ENCODE measurements around the gene VRK3. TPM values are rescaled to one million over a fixed set of nuclear protein-coding genes. Genes with fewer than 3 reads are reported as not detected.

Gene VRK3
- total RNA-seq, 3 donors from 2014 or later (not counting 1 experiment from before 2014, with no cell fraction given) = 82.7 to 105 (median 93.7) TPM

DNA sequence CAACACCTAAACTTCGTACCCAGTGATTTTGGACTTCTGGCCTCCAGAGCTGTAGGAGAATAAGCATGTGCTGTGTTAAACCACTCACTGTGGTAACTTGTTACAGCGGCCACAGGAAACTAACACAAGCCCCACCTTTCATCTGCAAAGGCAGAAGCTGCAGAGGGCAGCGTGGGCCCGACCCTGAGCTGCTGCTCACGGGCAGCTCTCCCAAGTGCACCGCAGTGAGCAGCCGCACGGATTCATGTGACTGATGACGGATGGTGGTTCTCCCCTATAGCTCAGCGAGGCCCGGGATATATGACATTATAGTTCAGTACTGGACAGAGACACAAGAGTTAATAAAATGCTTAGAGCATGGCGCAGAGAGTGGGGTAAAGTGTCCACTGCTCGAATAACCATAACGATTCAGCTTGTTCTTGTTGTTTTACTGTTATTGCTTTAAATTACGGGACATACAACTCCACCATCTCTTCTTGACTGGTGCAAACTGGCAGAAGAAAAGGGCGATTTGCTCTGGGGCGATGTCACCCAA is 21.9 kb downstream of the VRK3 start:
- DNase-seq (peak; percentile 25 to 60), ATAC-seq (peak; percentile 80 to 92 (median 84))
- no peaks in the 10 kb centered on the region for H3K36me3 Mint-ChIP-seq
- TF ChIP-seq, protein P1, sequence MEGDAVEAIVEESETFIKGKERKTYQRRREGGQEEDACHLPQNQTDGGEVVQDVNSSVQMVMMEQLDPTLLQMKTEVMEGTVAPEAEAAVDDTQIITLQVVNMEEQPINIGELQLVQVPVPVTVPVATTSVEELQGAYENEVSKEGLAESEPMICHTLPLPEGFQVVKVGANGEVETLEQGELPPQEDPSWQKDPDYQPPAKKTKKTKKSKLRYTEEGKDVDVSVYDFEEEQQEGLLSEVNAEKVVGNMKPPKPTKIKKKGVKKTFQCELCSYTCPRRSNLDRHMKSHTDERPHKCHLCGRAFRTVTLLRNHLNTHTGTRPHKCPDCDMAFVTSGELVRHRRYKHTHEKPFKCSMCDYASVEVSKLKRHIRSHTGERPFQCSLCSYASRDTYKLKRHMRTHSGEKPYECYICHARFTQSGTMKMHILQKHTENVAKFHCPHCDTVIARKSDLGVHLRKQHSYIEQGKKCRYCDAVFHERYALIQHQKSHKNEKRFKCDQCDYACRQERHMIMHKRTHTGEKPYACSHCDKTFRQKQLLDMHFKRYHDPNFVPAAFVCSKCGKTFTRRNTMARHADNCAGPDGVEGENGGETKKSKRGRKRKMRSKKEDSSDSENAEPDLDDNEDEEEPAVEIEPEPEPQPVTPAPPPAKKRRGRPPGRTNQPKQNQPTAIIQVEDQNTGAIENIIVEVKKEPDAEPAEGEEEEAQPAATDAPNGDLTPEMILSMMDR (IDR thresholded peaks at IDR 0.05) = no peak
- WGBS (ENCODE audit: insufficient coverage) = 53% methylated on average over 17 of the region's 17 CpGs
- H3K27me3 Mint-ChIP-seq (ENCODE audit: low read depth in 2 of 2) = no peaks in the 10 kb centered on the region
- H3K9me3 Mint-ChIP-seq = no peaks in the 10 kb centered on the region
- intact Hi-C loops (cut with micrococcal nuclease) = no loop called here
- H3K4me1 Mint-ChIP-seq = peaks cover 46 to 56% of the 10 kb centered on the region in 2 donors
- Histone ChIP-seq H3K27ac (ENCODE audit: low read length) (peak overlapping the region; percentile 71), H3K4me1 (ENCODE audit: control insufficient read depth, insufficient read depth, low read length) (peaks cover 50% of the 10 kb centered on the region), H3K9me3 (ENCODE audit: control insufficient read depth, insufficient read depth, low read length) (no peaks in the 10 kb centered on the region), H3K36me3 (ENCODE audit: control insufficient read depth, insufficient read depth, low read length) (peaks cover 60% of the 10 kb centered on the region), H3K27me3 (ENCODE audit: control insufficient read depth, insufficient read depth, low read length) (no peaks in the 10 kb centered on the region), H3K4me3 (ENCODE audit: low read length) (peak overlapping the region; percentile 17)
- peak overlapping the region; percentile 79 for H3K4me3 Mint-ChIP-seq
- H3K27ac Mint-ChIP-seq = peak overlapping the region; percentile 87 to 90

DNA sequence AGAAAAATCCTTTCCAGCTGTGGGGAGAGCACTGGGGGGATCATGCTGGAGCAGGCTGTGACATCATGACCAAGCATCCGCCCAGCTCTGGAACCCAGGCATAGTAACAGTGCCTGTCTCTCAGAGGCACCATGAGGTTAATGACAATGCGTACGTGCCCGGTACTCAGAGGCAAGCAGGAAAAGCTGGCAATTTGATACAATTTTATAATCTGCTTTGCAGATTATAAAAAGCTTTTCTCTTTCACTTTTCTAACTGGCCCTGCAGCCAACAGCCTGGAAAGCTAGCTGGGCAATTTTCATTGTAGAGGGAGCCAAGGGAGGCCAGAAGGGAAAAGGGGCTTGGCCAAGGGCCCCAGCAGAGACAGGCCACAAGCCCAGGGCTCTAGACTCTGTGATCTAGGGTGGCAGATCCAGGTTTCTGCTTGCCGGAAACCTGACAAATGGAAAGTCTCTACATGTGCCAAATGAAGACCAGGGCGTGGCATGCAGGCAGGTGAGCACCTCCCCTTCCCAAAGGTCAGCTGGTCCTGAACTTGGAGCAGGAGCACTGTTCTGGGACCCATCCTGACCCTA is 22.7 kb downstream of the VRK3 start:
- intact Hi-C loops (cut with micrococcal nuclease) = no loop called here
- TF ChIP-seq, protein P1 (IDR thresholded peaks at IDR 0.05) = no peak
- ATAC-seq (no peak), DNase-seq (no peak)
- Histone ChIP-seq H3K9me3 (ENCODE audit: control insufficient read depth, insufficient read depth, low read length) (no peaks in the 10 kb centered on the region), H3K4me3 (ENCODE audit: low read length) (no peak overlapping the region), H3K27ac (ENCODE audit: low read length) (no peak overlapping the region), H3K36me3 (ENCODE audit: control insufficient read depth, insufficient read depth, low read length) (peaks cover 56% of the 10 kb centered on the region), H3K27me3 (ENCODE audit: control insufficient read depth, insufficient read depth, low read length) (no peaks in the 10 kb centered on the region), H3K4me1 (ENCODE audit: control insufficient read depth, insufficient read depth, low read length) (peaks cover 50% of the 10 kb centered on the region)
- Mint-ChIP-seq H3K4me3 (peak overlapping the region; percentile 79), H3K27ac (peak overlapping the region in 1 of 2 donors; percentile 90), H3K9me3 (no peaks in the 10 kb centered on the region), H3K27me3 (ENCODE audit: low read depth in 2 of 2) (no peaks in the 10 kb centered on the region), H3K36me3 (no peaks in the 10 kb centered on the region), H3K4me1 (peaks cover 50 to 55% of the 10 kb centered on the region in 2 donors)
- WGBS (ENCODE audit: insufficient coverage) = 92% methylated on average over 6 of the region's 6 CpGs

DNA sequence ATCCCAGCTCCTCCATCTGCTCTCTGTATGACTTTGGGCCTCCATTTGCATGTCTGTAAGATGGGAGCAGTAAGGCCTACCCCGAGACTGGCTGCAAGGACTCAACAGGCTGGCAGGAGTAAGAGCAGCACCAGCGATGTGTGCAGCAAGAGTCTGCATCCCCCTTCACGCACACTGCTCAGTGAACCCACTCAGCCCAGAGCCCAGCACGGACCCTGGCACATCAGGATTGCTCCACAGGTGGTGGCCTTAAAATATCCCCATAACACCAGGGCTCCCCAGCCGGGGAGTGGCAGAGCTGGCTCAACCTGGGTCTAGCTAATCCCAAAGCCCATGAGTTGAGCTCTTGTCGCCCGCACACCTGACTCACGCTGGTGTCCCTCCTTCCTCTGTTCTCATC is 23.4 kb downstream of the VRK3 start:
- no peak for DNase-seq
- ATAC-seq = no peak
- Histone ChIP-seq H3K9me3 (ENCODE audit: control insufficient read depth, insufficient read depth, low read length) (no peaks in the 10 kb centered on the region), H3K4me3 (ENCODE audit: low read length) (no peak overlapping the region), H3K27ac (ENCODE audit: low read length) (no peak overlapping the region), H3K36me3 (ENCODE audit: control insufficient read depth, insufficient read depth, low read length) (peaks cover 56% of the 10 kb centered on the region), H3K27me3 (ENCODE audit: control insufficient read depth, insufficient read depth, low read length) (no peaks in the 10 kb centered on the region), H3K4me1 (ENCODE audit: control insufficient read depth, insufficient read depth, low read length) (peaks cover 50% of the 10 kb centered on the region)
- 99% methylated on average over 8 of the region's 8 CpGs for WGBS (ENCODE audit: insufficient coverage)
- intact Hi-C loops (cut with micrococcal nuclease) = no loop called here
- H3K36me3 Mint-ChIP-seq = no peaks in the 10 kb centered on the region
- no peaks in the 10 kb centered on the region for H3K27me3 Mint-ChIP-seq (ENCODE audit: low read depth in 2 of 2)
- peak overlapping the region in 1 of 2 donors; percentile 90 for H3K27ac Mint-ChIP-seq
- peaks cover 50 to 53% of the 10 kb centered on the region in 2 donors for H3K4me1 Mint-ChIP-seq
- H3K4me3 Mint-ChIP-seq = no peak overlapping the region
- H3K9me3 Mint-ChIP-seq = no peaks in the 10 kb centered on the region
- TF ChIP-seq, protein P1 (IDR thresholded peaks at IDR 0.05) = no peak
